CD4-positive, alpha-beta T cell treated with Interleukin-21 for 1 hour (primary cell): Measurements from ENCODE around the gene TBRG1.

Experiments used
- DNase-seq: peaks from one replicate; pipeline ENCODE4 v3.0.0-alpha.2; 2020

Gene TBRG1

GRCh38 chr11:124667601-124668000 is 44.9 kb downstream of the TBRG1 start:
- DNase-seq: no peak

GRCh38 chr11:124669193-124669592 is 46.5 kb downstream of the TBRG1 start:
- DNase-seq: peak; percentile 70

DNA sequence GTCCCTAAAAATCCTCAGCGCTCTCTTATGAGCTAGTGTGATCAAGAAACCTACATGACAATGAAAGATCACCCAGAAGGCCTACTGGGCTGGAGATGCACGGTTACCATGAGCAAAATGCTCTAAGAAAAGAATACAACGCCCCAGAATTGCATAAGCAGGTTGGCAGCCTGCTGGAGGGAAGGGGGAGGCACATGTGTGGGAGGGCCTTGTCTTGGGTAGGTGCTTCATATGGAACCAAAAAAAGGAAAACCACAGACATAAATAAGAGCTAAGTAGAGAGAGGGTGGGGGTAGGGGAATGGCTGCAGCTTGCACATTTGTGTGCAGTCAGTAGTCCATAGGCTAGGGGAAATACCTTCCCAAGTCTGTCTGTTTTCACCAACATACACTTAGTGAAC is 48.1 kb downstream of the TBRG1 start:
- peak; percentile 53 for DNase-seq

DNA sequence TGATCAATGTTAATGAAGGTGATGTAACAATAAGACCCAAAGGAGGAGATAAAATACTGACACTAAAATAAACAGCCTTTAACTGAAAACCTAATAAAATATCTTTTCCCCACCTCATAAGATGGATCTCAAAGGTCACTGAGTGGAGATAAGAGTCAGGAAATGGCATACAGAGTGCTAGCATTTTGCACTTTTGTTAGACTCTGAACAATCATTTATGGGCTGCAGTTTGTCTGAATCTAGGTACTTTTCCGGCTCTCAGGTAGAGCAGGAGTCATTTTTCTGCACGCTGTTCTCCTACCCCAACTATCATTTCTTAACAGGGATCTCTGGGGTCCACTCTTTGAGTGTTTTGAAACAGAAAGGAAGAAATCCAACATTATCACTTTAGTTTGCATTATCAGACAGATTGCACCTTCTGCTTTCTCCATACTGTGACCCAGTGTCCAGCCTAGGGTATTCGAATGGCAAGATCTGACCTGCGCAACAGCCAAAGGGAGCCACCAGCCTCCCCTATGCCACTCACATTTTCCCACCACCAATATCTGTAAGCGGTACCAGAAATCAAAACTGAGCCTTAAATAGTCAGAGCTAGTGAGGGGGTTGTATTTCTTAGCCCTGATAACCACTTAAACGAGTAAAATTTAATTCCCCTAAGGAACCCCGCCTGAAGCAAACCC is 50.0 kb downstream of the TBRG1 start:
- DNase-seq: no peak

DNA sequence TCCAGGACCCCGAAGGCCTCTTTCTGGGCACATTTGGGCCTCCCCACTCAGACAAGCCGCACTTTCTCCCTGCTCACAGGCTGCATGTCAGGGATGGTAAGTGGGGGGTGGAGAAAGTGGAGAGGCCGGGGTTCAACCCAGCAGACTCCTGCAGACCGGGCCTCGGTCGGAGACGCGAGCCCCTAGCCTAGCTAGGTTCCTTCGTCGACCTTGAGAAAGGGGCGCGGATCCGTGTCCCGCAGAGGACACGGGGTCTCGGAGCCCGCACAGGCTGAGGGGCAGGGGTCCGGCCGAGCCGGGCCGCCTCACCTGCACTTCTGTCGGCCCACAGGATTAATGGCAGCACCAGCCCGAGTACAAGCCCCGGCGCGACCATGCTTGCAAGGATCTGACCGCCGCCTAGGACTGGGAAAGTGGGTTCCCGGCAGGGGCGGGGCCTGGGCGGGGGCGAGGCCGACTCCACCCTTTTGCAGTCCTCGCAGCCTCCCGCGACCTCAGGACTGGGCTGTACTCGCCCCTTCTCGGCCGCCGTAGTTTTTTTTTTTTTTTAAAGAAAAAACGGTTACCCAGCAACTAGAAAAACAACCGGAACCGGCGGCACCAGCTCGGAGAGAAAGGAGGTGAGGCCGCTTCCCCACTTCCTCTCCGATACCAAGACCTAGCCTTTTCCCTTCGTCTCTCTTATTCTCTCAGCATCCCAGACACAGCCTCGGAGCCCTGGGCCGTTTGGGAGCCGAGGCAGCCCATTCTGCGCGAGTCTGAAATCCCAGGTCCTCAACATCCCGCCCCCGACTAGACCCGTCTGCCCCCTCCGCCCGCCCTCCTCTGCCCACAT is 50.9 kb downstream of the TBRG1 start, which contains the start of the genes SIAE and SPA17:
Gene SIAE, minus strand, starts transcription at position 407 of the 835 bp plus-strand sequence. Its CDS starts 31 bp downstream, at position 376.
Gene SPA17, plus strand, starts transcription at position 572 of the 835 bp plus-strand sequence. CDS start 1,361 bp downstream, outside the sequence.
- peak; percentile 91 for DNase-seq

DNA sequence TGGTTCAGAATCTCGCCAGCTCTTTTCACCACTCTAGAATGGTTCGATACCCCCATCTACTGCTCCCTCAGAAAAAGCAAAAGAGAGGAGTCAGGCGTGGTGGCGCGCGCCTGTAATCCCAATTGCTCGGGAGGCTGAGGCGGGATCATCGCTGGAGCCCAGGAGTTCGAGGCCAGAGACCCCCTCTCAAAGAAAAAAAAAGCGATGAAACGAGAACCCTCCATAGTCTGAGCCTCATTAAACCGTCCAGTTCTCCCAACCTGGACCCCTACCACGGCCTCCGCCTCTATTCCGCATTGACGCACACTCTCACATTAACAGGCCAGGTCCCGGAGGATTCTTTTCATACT is 51.5 kb downstream of the TBRG1 start:
- DNase-seq: no peak

DNA sequence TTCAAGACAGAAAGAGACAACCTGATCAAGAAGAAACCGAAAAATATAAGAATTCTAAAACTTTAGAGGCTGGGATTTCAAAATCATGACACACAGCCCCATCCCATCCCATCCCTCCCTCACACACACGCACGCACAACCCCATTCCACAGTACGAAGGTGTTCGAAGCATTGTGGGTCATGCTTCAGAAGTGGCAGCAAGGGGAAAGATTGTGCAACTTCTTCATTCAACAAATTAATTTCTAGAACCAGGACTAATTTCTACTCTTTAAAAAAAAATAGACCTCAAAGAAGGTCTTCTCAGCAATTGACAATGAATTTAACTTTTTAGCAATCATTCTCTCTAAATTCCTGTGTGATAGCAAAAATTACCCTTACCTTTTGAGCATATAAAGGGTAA is 51.9 kb downstream of the TBRG1 start:
- DNase-seq: no peak

GRCh38 chr11:124676386-124676785 is 53.7 kb downstream of the TBRG1 start:
- DNase-seq: no peak

DNA sequence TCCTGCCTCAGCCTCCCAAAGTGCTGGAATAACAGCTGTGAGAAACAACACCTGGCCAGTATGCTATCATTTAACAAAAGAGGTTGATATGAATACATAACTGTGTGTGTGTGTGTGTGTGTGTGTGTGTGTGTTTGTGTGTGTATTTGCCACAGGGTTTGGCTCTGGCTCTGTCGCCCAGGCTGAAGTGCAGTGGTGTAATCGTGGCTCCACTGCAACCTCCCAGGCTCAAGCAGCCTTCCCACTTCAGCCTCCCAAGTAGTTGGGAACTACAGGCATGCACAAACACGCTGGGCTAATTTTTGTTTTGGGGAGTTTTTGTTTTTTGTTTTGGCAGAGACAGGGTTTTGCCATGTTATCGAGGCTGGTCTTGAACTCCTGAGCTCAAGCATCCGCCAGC is 55.8 kb downstream of the TBRG1 start:
- DNase-seq: no peak

- no peak for DNase-seq
Measured at GRCh38 chr11:124681421-124681820, 58.8 kb downstream of the TBRG1 start.

GRCh38 chr11:124682443-124682842 is 59.8 kb downstream of the TBRG1 start:
- no peak for DNase-seq
